ENCODE measurements around the gene ARID1B. TPM values are rescaled to one million over a fixed set of nuclear protein-coding genes. Genes with fewer than 3 reads are reported as not detected.

Gene ARID1B
- total RNA-seq, 2 donors from 2014 or later = 74.0 to 110 TPM

DNA sequence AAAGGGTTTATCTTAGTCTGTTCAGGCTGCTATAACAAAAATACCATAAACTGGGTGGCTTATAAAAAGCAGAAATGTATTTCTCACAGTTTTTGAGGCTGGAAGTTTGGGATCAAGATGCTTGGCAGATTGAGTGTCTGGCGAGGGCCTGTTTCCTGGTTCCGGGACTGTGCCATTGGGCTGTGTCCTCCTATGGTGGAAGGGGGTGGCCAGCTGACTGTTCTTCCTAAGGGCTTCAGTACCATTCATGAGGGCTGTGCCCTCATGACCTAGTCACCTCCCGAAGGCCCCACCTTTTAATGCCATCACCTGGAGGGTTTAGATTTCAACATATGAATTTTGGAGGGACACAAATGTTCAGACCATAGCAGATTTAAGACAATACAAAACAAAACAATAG is 91.2 kb downstream of the ARID1B start:
- Mint-ChIP-seq H3K4me1 (peaks cover 58% of the 10 kb centered on the region), H3K36me3 (ENCODE audit: low read depth) (peaks cover under 1% of the 10 kb centered on the region), H3K9me3 (no peaks in the 10 kb centered on the region), H3K27ac (peak overlapping the region; percentile 7), H3K27me3 (ENCODE audit: insufficient read depth) (no peaks in the 10 kb centered on the region), H3K4me3 (no peak overlapping the region)
- Histone ChIP-seq H3K27ac (ENCODE audit: low read depth, low read length) (no peak overlapping the region), H3K4me3 (ENCODE audit: low read length) (no peak overlapping the region), H3K9ac (ENCODE audit: extremely low read depth, low read length, poor library complexity, severe bottlenecking) (no peak overlapping the region), H3K36me3 (ENCODE audit: control insufficient read depth, insufficient read depth, low read length) (no peaks in the 10 kb centered on the region), H3K9me3 (ENCODE audit: control insufficient read depth, low read length) (no peaks in the 10 kb centered on the region), H3K27me3 (ENCODE audit: control insufficient read depth, insufficient read depth, low read length, poor library complexity, severe bottlenecking) (no peaks in the 10 kb centered on the region), H3K4me1 (ENCODE audit: control insufficient read depth, insufficient read depth, low read length) (peaks cover 24% of the 10 kb centered on the region)
- peak; percentile 63 for DNase-seq
- 72 to 92% methylated on average over 2 to 3 of the region's 3 CpGs for WGBS, 2 experiments (ENCODE audit: insufficient coverage in 1 of 2, insufficient read length in 1 of 2)
- TF ChIP-seq, protein P1, sequence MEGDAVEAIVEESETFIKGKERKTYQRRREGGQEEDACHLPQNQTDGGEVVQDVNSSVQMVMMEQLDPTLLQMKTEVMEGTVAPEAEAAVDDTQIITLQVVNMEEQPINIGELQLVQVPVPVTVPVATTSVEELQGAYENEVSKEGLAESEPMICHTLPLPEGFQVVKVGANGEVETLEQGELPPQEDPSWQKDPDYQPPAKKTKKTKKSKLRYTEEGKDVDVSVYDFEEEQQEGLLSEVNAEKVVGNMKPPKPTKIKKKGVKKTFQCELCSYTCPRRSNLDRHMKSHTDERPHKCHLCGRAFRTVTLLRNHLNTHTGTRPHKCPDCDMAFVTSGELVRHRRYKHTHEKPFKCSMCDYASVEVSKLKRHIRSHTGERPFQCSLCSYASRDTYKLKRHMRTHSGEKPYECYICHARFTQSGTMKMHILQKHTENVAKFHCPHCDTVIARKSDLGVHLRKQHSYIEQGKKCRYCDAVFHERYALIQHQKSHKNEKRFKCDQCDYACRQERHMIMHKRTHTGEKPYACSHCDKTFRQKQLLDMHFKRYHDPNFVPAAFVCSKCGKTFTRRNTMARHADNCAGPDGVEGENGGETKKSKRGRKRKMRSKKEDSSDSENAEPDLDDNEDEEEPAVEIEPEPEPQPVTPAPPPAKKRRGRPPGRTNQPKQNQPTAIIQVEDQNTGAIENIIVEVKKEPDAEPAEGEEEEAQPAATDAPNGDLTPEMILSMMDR (conservative IDR thresholded peaks at IDR 0.05) = no peak

DNA sequence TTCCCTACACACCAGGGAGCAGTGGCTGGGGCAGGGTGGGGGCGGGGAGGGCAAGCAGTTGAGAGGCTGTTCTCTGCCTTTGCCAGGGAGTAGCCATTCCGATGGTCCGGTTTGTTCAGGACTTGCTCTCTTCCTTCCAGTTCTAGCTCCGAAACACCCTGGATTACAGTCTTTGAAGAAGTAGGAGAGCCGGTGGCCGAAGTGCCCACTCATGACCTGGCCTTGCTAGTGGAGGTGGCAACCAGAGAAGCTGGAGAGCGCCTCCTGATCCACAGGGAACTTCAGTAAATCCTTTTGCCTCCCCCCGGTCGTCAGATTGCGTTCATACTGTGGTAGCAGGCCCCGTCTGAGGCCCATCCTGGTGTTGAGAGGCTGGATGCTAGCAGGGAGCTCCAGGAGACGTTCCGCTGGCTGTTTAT is 92.8 kb downstream of the ARID1B start:
- H3K36me3 Mint-ChIP-seq (ENCODE audit: low read depth) = peaks cover 3% of the 10 kb centered on the region
- TF ChIP-seq, protein P1 (conservative IDR thresholded peaks at IDR 0.05) = no peak
- H3K4me1 Mint-ChIP-seq = peaks cover 69% of the 10 kb centered on the region
- Histone ChIP-seq H3K9me3 (ENCODE audit: control insufficient read depth, low read length) (no peaks in the 10 kb centered on the region), H3K36me3 (ENCODE audit: control insufficient read depth, insufficient read depth, low read length) (no peaks in the 10 kb centered on the region), H3K9ac (ENCODE audit: extremely low read depth, low read length, poor library complexity, severe bottlenecking) (peak overlapping the region; percentile 28), H3K27me3 (ENCODE audit: control insufficient read depth, insufficient read depth, low read length, poor library complexity, severe bottlenecking) (no peaks in the 10 kb centered on the region), H3K4me3 (ENCODE audit: low read length) (no peak overlapping the region), H3K4me1 (ENCODE audit: control insufficient read depth, insufficient read depth, low read length) (peaks cover 24% of the 10 kb centered on the region), H3K27ac (ENCODE audit: low read depth, low read length) (peak overlapping the region; percentile 77)
- H3K4me3 Mint-ChIP-seq = peak overlapping the region; percentile 41
- WGBS, 2 experiments (ENCODE audit: insufficient coverage in 1 of 2, insufficient read length in 1 of 2) = 25 to 27% methylated on average over 12 to 13 of the region's 13 CpGs
- H3K9me3 Mint-ChIP-seq = no peaks in the 10 kb centered on the region
- H3K27ac Mint-ChIP-seq = peak overlapping the region; percentile 98
- no peaks in the 10 kb centered on the region for H3K27me3 Mint-ChIP-seq (ENCODE audit: insufficient read depth)
- peak; percentile 79 for DNase-seq

DNA sequence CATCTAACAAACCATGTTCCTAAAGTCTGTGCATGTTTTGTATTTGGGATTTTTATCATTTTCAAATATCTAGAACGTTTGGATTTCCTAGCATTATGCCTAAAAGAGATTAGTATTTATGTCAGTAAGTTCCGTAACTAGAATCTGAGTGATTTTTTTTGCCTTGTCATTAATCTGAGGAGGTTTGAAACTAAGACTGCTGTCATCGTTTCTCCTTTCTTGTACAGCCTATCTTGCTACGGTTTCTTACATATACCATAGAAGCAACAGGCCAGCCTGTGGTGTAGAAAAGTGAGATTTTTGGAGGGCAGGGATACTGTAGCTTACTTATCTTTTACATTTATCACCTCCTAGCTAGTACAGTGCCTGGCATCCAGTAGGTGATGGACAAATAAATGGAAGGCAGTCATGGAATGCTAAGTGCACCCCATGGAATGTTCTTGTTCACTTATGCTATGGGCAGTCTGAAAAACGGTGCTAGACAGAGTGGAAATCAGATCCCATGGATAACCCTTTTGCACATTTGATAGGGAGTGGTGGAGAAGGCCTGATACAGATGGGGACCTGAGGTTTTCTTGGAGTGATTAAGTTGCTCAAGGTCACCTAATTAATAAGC is 93.9 kb downstream of the ARID1B start:
- Mint-ChIP-seq H3K4me3 (no peak overlapping the region), H3K27me3 (ENCODE audit: insufficient read depth) (no peaks in the 10 kb centered on the region), H3K27ac (peak overlapping the region; percentile 69), H3K4me1 (peaks cover 63% of the 10 kb centered on the region), H3K9me3 (no peaks in the 10 kb centered on the region), H3K36me3 (ENCODE audit: low read depth) (peaks cover 3% of the 10 kb centered on the region)
- DNase-seq = peak; percentile 35
- Histone ChIP-seq H3K27ac (ENCODE audit: low read depth, low read length) (no peak overlapping the region), H3K4me1 (ENCODE audit: control insufficient read depth, insufficient read depth, low read length) (peaks cover 24% of the 10 kb centered on the region), H3K9ac (ENCODE audit: extremely low read depth, low read length, poor library complexity, severe bottlenecking) (no peak overlapping the region), H3K36me3 (ENCODE audit: control insufficient read depth, insufficient read depth, low read length) (no peaks in the 10 kb centered on the region), H3K9me3 (ENCODE audit: control insufficient read depth, low read length) (no peaks in the 10 kb centered on the region), H3K4me3 (ENCODE audit: low read length) (no peak overlapping the region), H3K27me3 (ENCODE audit: control insufficient read depth, insufficient read depth, low read length, poor library complexity, severe bottlenecking) (no peaks in the 10 kb centered on the region)
- TF ChIP-seq, protein P1 (conservative IDR thresholded peaks at IDR 0.05) = no peak
- 87 to 94% methylated on average over 3 to 4 of the region's 5 CpGs for WGBS, 2 experiments (ENCODE audit: insufficient coverage in 1 of 2, insufficient read length in 1 of 2)

Measured in endodermal cell (in vitro differentiated cells).